ENCODE results near the gene TMEM132C.

GRCh38 chr12:128693115-128693514 lies 426.1 kb downstream of the TMEM132C start:
- no peak for TF ChIP-seq CEBPB (IDR thresholded peaks at IDR 0.05)
- no peak for TF ChIP-seq REST (IDR thresholded peaks at IDR 0.05; ENCODE audit: low read depth)
- TF ChIP-seq FOXM1 (IDR thresholded peaks at IDR 0.05; ENCODE audit: borderline replicate concordance, low read depth): no peak
- no peak for TF ChIP-seq USF1 (IDR thresholded peaks at IDR 0.05)
- TF ChIP-seq TEAD4 (IDR thresholded peaks at IDR 0.05): no peak
- TF ChIP-seq EP300 (IDR thresholded peaks at IDR 0.05; ENCODE audit: borderline replicate concordance): no peak
- no peak for TF ChIP-seq YY1 (IDR thresholded peaks at IDR 0.05; ENCODE audit: low read depth)
- TF ChIP-seq RAD21 (IDR thresholded peaks at IDR 0.05; ENCODE audit: low read depth): no peak
- no peak for TF ChIP-seq EGR1 (IDR thresholded peaks at IDR 0.05)
- TF ChIP-seq MAX (IDR thresholded peaks at IDR 0.05): no peak
- no peak for TF ChIP-seq TAF1 (IDR thresholded peaks at IDR 0.05; ENCODE audit: low read depth)
- TF ChIP-seq CREB1 (IDR thresholded peaks at IDR 0.05; ENCODE audit: low read depth): no peak
- no peak for TF ChIP-seq TCF12 (IDR thresholded peaks at IDR 0.05; ENCODE audit: low read depth)

Measured in Ishikawa (cell line).